RPMI7951 (cell line): ENCODE results near the gene GRID2. TPM values are rescaled to one million over a fixed set of nuclear protein-coding genes. Genes with fewer than 3 reads are reported as not detected.

Source experiments
- DNase-seq: peaks from one replicate; pipeline ENCODE4 v3.0.0-alpha.2; 2012; ENCODE audit warnings: low read depth
- total RNA-seq: library from RNA; depleted of rRNA; stranded (reverse); fragments of >200 nt; shearing (Covaris generic); gene quantifications from 2 replicates; pipeline ENCODE4 v1.2.3, GENCODE V29; 2014

The GRID2 gene
- total RNA-seq, 1 experiment from 2014 or later, result 0.12 TPM

- DNase-seq, result no peak
Measured at GRCh38 chr4:92962831-92963230, 659.1 kb downstream of the GRID2 start.

- DNase-seq, result peak; percentile 2
Measured at GRCh38 chr4:92968556-92968955, 664.8 kb downstream of the GRID2 start.

DNA sequence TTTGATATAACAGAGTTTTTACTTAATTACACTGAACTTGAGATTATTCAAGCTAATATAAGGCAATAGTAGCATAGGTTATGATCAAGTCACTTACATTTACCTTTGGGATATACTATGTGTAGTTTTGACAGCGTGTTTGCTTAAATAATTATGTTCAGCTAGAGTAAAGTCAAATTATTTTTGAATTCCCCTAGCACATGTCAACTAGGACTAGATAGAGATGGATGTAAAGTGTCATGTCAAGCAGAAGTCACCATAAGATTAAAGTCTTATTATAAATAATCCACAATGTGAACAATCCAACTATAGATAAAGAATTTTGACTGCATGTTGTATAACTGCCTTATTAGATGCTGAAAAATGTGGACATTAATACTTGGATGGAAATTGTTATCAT, 665.2 kb downstream of the GRID2 start:
- no peak for DNase-seq

DNA sequence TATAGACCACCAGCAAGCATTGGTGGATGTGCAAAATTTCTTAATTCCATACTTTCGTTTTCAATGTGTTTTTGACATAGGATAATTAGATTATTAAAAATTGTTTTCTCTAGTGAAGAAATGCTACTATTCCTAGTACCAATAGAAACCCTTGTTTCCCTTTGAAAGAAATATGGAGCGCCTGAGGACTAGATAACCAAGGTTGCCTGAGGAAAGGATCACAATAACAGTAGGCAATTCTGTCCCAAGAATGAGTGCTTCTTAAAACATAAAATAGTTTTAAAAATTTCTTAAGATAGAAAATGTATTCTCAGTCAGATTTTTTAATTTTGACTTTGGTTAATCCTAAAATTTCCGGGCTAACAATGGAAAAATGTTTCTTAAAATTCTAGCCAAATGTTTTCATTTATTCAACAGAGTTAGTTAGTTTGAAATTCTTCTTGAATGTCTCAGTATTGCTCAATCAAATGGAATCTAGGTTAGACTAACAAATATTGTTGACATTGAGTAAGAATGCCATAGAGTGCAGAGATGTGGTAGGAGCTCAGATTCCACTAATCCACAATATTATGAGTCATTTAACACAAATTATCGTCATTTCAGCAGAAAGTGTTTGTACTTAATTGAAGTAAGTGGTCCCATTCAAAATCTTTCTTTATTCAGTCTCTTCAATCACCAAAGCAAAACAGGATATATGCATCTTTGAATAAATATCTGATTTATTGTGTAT, 666.0 kb downstream of the GRID2 start:
- peak; percentile 59 for DNase-seq

DNA sequence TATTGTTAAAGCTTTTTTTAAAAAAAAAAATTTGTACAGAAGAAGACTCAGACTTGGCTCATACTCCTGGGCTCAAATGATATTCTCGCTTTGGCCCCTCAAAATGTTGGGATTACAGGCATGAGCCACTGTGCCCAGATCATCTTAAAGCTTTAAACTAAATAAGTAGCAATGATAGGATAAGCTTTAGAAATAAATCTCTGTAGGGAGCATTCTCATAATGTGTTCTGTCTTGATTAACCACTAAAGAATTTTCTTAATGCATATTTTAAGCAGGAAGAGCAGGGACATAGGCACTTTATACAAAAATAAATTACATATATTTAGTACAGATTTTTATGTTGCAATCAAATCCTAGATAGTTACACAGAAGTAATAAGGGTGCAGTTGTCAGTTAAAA, 667.2 kb downstream of the GRID2 start:
- no peak for DNase-seq

GRCh38 chr4:92988301-92988700, 684.5 kb downstream of the GRID2 start:
- DNase-seq, result no peak

DNA sequence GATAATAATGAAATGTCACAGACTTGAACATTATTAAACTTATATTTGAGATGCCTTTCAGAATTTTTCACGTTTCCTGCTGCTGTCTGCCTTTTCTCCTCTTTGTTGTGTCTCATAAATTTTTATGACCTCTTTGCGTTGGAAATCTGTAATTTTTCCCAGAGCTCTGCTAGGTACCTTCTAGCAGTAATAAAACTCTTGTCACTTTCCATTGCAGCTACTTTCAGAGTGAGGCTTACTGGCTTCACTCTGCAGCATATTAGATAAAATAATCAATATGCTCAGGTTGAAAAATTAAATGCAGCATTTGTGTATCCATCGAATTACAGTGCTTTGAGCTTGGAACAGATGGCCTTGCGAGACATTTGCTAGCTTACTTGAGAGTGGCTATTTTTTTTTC, 689.0 kb downstream of the GRID2 start:
- no peak for DNase-seq

- no peak for DNase-seq
Measured at GRCh38 chr4:92994727-92995126, 691.0 kb downstream of the GRID2 start.

- DNase-seq, result no peak
Measured at GRCh38 chr4:92996533-92996932, 692.8 kb downstream of the GRID2 start.

DNA sequence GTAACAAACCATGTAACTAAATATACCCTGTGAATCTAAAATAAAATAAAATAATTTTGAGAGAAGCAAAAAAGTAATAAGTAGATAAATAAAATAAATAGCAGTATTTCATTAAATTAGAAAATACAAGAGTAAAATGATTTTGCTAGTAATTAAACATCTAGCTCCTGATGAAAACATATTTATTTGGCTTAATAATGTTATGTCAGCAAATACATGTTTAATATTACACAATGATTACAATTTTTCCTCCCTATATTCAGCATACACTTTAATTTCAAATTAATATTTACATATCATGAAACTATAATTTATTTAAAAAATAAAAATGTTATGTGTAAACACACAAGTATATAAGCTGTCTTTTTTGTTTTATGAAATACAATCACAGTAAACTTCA, 697.1 kb downstream of the GRID2 start:
- DNase-seq, result no peak

DNA sequence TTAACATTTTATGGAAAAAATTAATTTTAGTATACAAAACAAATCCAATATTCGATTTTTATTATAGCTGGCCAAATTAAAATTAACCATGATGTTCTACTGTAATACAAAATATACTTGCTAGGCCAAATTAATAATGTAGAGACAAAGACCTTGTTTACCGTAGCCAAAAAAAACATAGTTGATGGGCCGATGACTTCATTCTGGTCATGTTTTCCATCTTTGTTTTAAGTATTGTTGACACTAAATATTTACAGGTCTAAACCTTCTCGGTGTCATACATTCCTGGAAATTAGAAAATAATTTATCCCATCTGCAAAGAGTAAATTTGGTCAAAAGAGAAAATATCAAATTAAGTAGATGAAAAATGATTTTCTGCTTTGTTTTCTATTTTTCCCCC, 698.5 kb downstream of the GRID2 start:
- DNase-seq, result no peak

DNA sequence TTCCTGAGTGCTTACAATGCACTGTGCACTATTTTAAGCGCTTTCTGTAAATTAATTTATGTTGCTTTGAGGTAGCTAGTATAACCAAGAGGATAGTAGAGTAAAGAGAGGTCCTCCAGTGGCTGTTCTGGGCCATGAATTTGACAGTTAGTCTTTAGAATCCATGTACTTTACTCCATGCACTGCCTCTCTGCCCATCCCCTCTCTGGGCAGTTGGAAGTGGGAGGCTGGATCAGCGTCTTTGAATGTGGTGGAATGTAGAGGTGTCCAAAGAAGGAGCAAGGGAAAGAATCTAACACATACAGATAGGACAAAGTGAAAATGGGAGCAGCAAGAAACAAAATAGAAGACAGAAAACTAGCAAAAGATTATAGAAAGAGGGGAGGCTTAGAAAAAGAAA, 712.6 kb downstream of the GRID2 start:
- DNase-seq, result no peak

DNA sequence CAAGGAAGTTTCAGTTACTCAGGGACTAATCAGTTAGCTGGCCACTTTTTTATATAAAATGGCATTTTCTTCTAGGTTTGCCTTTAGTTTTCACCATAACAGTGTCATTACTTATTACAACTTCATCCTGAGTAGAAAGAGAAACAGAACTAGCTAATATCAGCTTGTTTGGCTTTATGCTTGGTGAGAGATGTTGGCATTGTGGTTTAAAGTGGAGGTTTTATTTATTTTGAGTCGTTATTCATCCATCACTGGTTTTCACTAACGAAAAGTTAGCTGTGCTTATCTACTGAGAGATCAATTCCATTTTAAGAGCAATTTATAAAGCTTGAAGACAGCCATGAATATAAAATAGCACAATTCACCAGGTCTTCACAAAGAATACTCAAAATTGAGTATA, 714.5 kb downstream of the GRID2 start:
- DNase-seq, result no peak

DNA sequence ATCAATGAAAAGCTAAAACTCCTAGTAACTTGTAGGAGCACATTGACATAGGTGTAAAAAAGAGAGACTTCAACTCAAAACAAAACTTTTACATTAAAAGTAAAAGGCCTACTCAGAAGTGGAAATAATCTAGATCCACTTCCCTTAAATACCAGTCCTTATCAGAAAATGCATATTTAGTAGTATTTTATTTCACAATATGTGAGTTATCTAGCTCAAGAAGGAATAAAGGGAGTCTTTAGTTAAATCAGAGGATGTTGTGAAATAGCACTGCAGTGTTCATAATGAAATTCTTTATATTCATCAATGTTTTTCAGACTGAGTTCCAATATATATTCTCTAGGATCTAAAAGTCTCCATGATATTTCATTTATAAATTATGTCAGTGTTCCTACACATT, 715.0 kb downstream of the GRID2 start:
- no peak for DNase-seq

DNA sequence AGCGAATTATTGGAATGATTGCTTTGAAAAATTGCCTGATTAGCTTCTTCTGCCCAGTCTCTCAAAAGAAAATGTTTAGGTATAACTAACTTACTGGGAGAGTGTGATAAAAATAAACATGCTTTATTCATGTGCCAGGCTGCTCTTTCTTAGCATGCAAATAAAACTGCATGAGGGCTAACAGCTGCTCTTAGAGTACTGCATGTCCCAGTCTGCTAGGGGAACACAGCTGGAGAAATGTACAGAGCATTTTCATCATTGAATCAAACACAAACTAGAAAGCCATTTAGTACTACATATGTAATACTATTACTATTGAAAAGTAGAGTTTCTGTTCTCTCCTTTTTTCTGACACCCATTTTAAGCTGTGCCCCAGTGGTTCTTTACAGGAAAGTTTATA, 726.0 kb downstream of the GRID2 start:
- no peak for DNase-seq

DNA sequence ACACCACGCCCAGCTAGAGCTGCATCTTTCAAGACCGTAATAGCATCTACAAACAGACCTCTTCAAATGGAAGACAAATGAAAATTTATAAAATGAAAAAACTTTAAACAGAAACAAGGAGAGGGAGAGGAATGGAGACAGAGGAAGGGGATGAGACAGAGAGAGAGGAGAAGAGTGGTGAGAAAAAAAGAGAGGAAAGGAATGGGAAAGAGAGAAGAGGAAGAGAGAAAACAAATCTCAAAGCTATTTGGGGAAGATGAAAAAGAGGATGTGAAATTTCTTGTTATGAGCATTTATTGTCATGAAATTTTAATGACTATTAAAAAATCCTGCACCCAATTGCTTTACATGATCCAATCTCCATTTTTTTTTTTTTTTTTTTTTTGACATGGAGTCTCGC, 726.9 kb downstream of the GRID2 start:
- DNase-seq, result no peak

GRCh38 chr4:93031431-93032098, 727.8 kb downstream of the GRID2 start:
- DNase-seq, result no peak

DNA sequence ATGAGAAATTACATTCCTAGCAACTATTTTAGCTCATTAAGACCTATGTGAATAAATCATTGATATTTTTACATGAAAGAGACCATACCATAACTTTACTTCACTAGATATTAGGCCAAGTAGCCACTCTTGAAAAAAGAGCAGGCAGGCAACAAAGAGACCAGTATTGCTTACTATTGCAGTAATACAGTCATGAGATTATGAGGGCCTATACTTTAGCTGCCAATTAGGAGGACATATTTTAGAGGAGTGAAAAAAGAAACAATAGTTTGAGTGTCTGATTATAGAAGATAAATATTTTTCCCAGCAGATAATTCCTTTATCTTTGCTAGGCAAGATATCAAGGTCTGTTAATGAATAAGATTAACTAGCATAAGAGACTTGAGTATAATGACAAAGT, 739.0 kb downstream of the GRID2 start:
- no peak for DNase-seq

GRCh38 chr4:93053140-93053539, 749.4 kb downstream of the GRID2 start:
- no peak for DNase-seq

DNA sequence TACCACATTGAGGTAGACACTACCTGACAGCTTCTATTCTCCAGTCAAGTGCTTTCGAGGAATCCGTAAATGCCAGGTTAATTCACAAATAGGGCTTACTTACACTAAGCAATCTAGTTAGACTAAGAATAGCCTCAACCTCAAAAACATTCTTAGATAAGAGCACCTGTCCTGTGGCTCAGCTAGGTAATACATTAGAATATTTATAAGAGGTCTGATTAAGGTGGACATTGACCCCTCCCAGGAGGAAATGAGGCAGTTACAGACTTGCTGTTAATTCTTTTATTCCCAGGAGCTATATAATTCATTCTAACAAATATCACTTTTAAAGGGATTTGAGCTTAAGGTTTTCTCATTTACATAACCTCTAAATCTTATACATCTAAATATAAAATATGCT, 758.1 kb downstream of the GRID2 start:
- no peak for DNase-seq

DNA sequence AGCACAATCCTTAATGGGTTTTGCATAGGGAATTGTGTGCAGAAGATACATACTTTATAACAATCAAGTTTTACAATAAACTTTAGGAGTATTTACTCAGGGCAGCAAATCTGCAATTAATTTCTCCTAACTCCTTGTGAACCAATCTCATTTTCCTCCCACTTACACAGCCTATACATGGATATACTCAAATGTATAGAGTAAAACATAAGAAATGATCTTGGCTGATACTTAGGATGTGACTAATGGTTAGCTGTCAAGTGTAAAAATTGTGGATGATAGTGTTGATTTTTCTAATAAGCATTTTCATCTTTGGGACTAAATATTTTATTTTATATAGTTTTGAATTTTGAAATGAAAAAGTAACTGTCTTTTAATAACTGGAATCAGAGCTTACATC, 759.6 kb downstream of the GRID2 start:
- no peak for DNase-seq

DNA sequence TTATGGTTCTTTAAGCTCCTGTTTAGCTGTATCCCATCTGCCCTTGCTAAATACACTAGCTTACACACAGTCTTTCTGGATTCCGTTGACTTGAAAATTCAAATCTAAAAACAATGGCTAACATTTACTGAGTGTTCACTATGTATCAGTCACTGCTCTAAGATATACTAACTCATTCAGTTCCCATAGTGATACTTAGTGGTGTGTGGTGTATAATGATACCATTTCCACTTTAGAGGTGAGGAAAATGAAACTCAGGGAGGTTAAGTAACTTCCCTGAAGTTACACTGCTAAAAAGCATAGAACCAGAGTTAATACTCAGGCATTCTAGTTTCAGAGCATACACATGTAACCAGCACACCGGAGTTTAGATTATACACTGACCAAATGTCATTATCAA, 762.0 kb downstream of the GRID2 start:
- no peak for DNase-seq

- DNase-seq, result no peak
Measured at GRCh38 chr4:93066749-93067148, 763.0 kb downstream of the GRID2 start.

DNA sequence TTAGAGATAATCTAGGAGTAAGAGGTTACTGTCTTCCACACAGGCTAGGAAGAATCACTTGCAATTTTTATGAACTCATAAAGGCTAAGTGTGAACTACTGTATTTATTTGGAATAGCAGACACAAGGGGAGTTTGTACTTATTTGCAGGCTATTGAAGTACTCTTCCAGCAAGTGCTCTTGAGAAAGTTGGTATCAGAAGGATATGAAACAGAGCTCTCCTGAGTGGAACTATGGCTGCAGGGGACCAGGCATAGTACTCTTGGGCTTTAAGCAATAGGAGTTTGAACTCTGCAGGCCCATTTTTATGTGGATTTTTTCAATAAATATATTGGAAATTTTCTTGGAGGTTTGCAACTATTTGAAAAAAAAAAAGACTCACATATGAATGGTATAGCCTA, 768.5 kb downstream of the GRID2 start:
- no peak for DNase-seq
